SH-SY5Y (cell line): ENCODE measurements around the gene RNF149.

ENCODE experiments used
- GATA2 ChIP-seq: IDR thresholded peaks from 2 replicates; pipeline ENCODE4 v1.6.1; 2011; ENCODE audit warnings: mild to moderate bottlenecking, low read depth, low read length
- GATA3 ChIP-seq: IDR thresholded peaks from 2 replicates; pipeline ENCODE4 v1.6.1; 2011; ENCODE audit warnings: low read depth, mild to moderate bottlenecking, low read length, moderate library complexity

DNA sequence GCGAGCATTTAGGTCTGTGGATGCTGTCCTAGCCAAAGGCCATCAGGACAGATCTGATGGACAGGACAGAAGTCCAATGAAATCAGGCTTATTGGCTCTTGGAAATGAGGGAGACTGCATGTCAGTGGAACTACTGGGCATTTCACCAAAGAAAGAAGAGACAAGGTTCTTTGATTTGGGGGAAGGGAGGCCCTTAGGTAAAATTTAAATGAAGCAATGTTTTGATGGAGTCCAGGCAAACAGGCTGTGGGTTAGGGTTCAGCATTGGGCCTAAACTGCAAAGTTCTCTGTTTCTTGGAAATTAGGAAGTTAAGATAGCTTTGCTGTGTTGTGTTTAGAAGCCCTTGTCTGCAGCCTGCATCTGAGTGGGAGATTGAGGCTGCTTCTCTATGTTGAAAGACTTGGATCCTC is 31.6 kb upstream of the RNF149 start:
- TF ChIP-seq GATA2 (no peak), GATA3 (no peak)
